Activated T-cell treated with anti-CD3 and anti-CD28 coated beads, Interleukin-2, amount 50 U/mL, for 24 hours (primary cell): ENCODE data around the gene KLRC1.
"Not testable (repeated sequence)": the region's sequence is repeated elsewhere in the genome, so short reads cannot be mapped to it uniquely, and the experiment has no call there.

Experiments
- DNase-seq: peaks from one replicate; pipeline ENCODE4 v3.0.0-alpha.2; 2020
- H3K27ac Mint-ChIP-seq: 2 replicates; pipeline ENCODE4 v1.8.0; 2020; ENCODE audit warnings: mild to moderate bottlenecking, mixed read lengths
- H3K27me3 Mint-ChIP-seq: 2 replicates; pipeline ENCODE4 v1.8.0; 2020; ENCODE audit warnings: mixed read lengths
- H3K36me3 Mint-ChIP-seq: 2 replicates; pipeline ENCODE4 v1.8.0; 2020; ENCODE audit warnings: low read depth, mixed read lengths
- H3K4me1 Mint-ChIP-seq: 2 replicates; pipeline ENCODE4 v1.8.0; 2020; ENCODE audit warnings: low read depth, mixed read lengths
- H3K4me3 Mint-ChIP-seq: 2 replicates; pipeline ENCODE4 v1.8.0; 2020; ENCODE audit warnings: mild to moderate bottlenecking, moderate library complexity, mixed read lengths
- H3K9me3 Mint-ChIP-seq: 2 replicates; pipeline ENCODE4 v1.8.0; 2020; ENCODE audit warnings: mixed read lengths

KLRC1 gene

GRCh38 chr12:10441144-10441543 is 12.0 kb downstream of the KLRC1 start:
- H3K9me3 Mint-ChIP-seq, H3K36me3 Mint-ChIP-seq, DNase-seq, H3K4me3 Mint-ChIP-seq, H3K27me3 Mint-ChIP-seq, H3K27ac Mint-ChIP-seq, H3K4me1 Mint-ChIP-seq: not testable (repeated sequence)

- not testable (repeated sequence) for H3K27me3 Mint-ChIP-seq, H3K4me3 Mint-ChIP-seq, H3K36me3 Mint-ChIP-seq, H3K27ac Mint-ChIP-seq, H3K9me3 Mint-ChIP-seq, H3K4me1 Mint-ChIP-seq, DNase-seq
Observed at GRCh38 chr12:10439608-10440274, 13.4 kb downstream of the KLRC1 start.

- DNase-seq, H3K36me3 Mint-ChIP-seq, H3K4me1 Mint-ChIP-seq, H3K9me3 Mint-ChIP-seq, H3K4me3 Mint-ChIP-seq, H3K27me3 Mint-ChIP-seq, H3K27ac Mint-ChIP-seq: not testable (repeated sequence)
Observed at GRCh38 chr12:10437601-10438000, 15.6 kb downstream of the KLRC1 start.

- H3K27ac Mint-ChIP-seq, result peak within 1 kb of the TSS; percentile 41
- not testable (repeated sequence) for DNase-seq, H3K27me3 Mint-ChIP-seq, H3K4me1 Mint-ChIP-seq, H3K36me3 Mint-ChIP-seq, H3K9me3 Mint-ChIP-seq, H3K4me3 Mint-ChIP-seq
Observed at GRCh38 chr12:10435816-10436215, 17.4 kb downstream of the KLRC1 start, which contains the start of gene KLRC2. Gene KLRC2, minus strand, starts transcription at chr12:10436010. Its CDS starts 24 bp downstream, at chr12:10435986.

GRCh38 chr12:10430623-10431022 is 22.6 kb downstream of the KLRC1 start:
- not testable (repeated sequence) for H3K27me3 Mint-ChIP-seq, H3K27ac Mint-ChIP-seq, H3K9me3 Mint-ChIP-seq, H3K36me3 Mint-ChIP-seq, H3K4me1 Mint-ChIP-seq, H3K4me3 Mint-ChIP-seq, DNase-seq

GRCh38 chr12:10425938-10426337 is 27.2 kb downstream of the KLRC1 start:
- H3K9me3 Mint-ChIP-seq, H3K36me3 Mint-ChIP-seq, H3K4me1 Mint-ChIP-seq, DNase-seq, H3K27ac Mint-ChIP-seq, H3K4me3 Mint-ChIP-seq, H3K27me3 Mint-ChIP-seq: not testable (repeated sequence)

- H3K27me3 Mint-ChIP-seq, H3K27ac Mint-ChIP-seq, H3K36me3 Mint-ChIP-seq, H3K4me3 Mint-ChIP-seq, H3K9me3 Mint-ChIP-seq, H3K4me1 Mint-ChIP-seq, DNase-seq: not testable (repeated sequence)
Observed at GRCh38 chr12:10424260-10424899, 28.8 kb downstream of the KLRC1 start.

- DNase-seq, H3K4me3 Mint-ChIP-seq, H3K9me3 Mint-ChIP-seq, H3K36me3 Mint-ChIP-seq, H3K27ac Mint-ChIP-seq, H3K4me1 Mint-ChIP-seq, H3K27me3 Mint-ChIP-seq: not testable (repeated sequence)
Observed at GRCh38 chr12:10422159-10422558, 31.0 kb downstream of the KLRC1 start.

- not testable (repeated sequence) for H3K27me3 Mint-ChIP-seq, H3K36me3 Mint-ChIP-seq, DNase-seq, H3K9me3 Mint-ChIP-seq, H3K4me1 Mint-ChIP-seq
- H3K4me3 Mint-ChIP-seq, result peak within 1 kb of the TSS; percentile 36
- peak within 1 kb of the TSS; percentile 68 for H3K27ac Mint-ChIP-seq
Observed at GRCh38 chr12:10420334-10420733, 32.8 kb downstream of the KLRC1 start, which contains the start of gene KLRC3. Gene KLRC3, minus strand, starts transcription at chr12:10420595. Its CDS starts 45 bp downstream, at chr12:10420550.

- Mint-ChIP-seq H3K4me3 (peak within 1 kb of the TSS; percentile 70), H3K27ac (peak within 1 kb of the TSS; percentile 66), H3K36me3 (peaks cover 9% of the 10 kb centered on the region), H3K27me3 (peaks cover 6% of the 10 kb centered on the region), H3K9me3 (no peaks in the 10 kb centered on the region), H3K4me1 (peaks cover 13% of the 10 kb centered on the region)
- DNase-seq, result no peak
Observed at GRCh38 chr12:10409392-10409791, 43.8 kb downstream of the KLRC1 start, which contains the start of gene KLRC4. Gene KLRC4, minus strand, starts transcription at chr12:10409757. Its CDS starts 182 bp downstream, at chr12:10409575.

- peak overlapping the region; percentile 70 for H3K4me3 Mint-ChIP-seq
- H3K9me3 Mint-ChIP-seq, result no peaks in the 10 kb centered on the region
- peaks cover 9% of the 10 kb centered on the region for H3K36me3 Mint-ChIP-seq
- H3K27ac Mint-ChIP-seq, result peak overlapping the region; percentile 66
- DNase-seq, result no peak
- H3K4me1 Mint-ChIP-seq, result peaks cover 13% of the 10 kb centered on the region
- peaks cover 6% of the 10 kb centered on the region for H3K27me3 Mint-ChIP-seq
Observed at GRCh38 chr12:10408842-10409241, 44.3 kb downstream of the KLRC1 start.

- DNase-seq, result no peak
- Mint-ChIP-seq H3K4me1 (peaks cover 20% of the 10 kb centered on the region), H3K27me3 (peaks cover 6% of the 10 kb centered on the region), H3K4me3 (peak overlapping the region; percentile 64), H3K36me3 (peaks cover 9% of the 10 kb centered on the region), H3K9me3 (no peaks in the 10 kb centered on the region), H3K27ac (peak overlapping the region; percentile 74)
Observed at GRCh38 chr12:10406725-10407124, 46.5 kb downstream of the KLRC1 start.

GRCh38 chr12:10405294-10405693 is 47.9 kb downstream of the KLRC1 start:
- Mint-ChIP-seq H3K4me3 (peak overlapping the region; percentile 32), H3K27ac (peak overlapping the region; percentile 8), H3K4me1 (peaks cover 27% of the 10 kb centered on the region), H3K9me3 (no peaks in the 10 kb centered on the region), H3K36me3 (peaks cover 9% of the 10 kb centered on the region), H3K27me3 (peaks cover 6% of the 10 kb centered on the region)
- no peak for DNase-seq

GRCh38 chr12:10404798-10405197 is 48.4 kb downstream of the KLRC1 start:
- peaks cover 9% of the 10 kb centered on the region for H3K36me3 Mint-ChIP-seq
- peak overlapping the region; percentile 44 for H3K27ac Mint-ChIP-seq
- peaks cover 32% of the 10 kb centered on the region for H3K4me1 Mint-ChIP-seq
- H3K9me3 Mint-ChIP-seq, result no peaks in the 10 kb centered on the region
- DNase-seq, result no peak
- peak overlapping the region; percentile 32 for H3K4me3 Mint-ChIP-seq
- peaks cover 10% of the 10 kb centered on the region for H3K27me3 Mint-ChIP-seq

GRCh38 chr12:10400829-10401228 is 52.3 kb downstream of the KLRC1 start:
- peak overlapping the region; percentile 2 for H3K4me3 Mint-ChIP-seq
- H3K4me1 Mint-ChIP-seq, result peaks cover 36% of the 10 kb centered on the region
- no peak for DNase-seq
- no peak overlapping the region for H3K27ac Mint-ChIP-seq
- peaks cover 11% of the 10 kb centered on the region for H3K36me3 Mint-ChIP-seq
- H3K27me3 Mint-ChIP-seq, result peaks cover 18% of the 10 kb centered on the region
- H3K9me3 Mint-ChIP-seq, result no peaks in the 10 kb centered on the region
